Endothelial cell (in vitro differentiated cells): ENCODE measurements around the gene PCDHGC4. TPM values are rescaled to one million over a fixed set of nuclear protein-coding genes. Genes with fewer than 3 reads are reported as not detected.

Experiments used
- DNase-seq: peaks from one replicate; pipeline ENCODE4 v3.0.0; 2021; ENCODE audit warnings: low spot score
- H3K27ac Mint-ChIP-seq: one replicate; pipeline ENCODE4 v1.8.0; 2021; ENCODE audit warnings: mixed read lengths, inconsistent platforms; ENCODE audit not compliant: unreplicated experiment
- H3K27me3 Mint-ChIP-seq: one replicate; pipeline ENCODE4 v1.8.0; 2021; ENCODE audit warnings: mild to moderate bottlenecking, moderate library complexity, mixed read lengths, inconsistent platforms; ENCODE audit not compliant: unreplicated experiment
- H3K36me3 Mint-ChIP-seq: one replicate; pipeline ENCODE4 v1.8.0; 2021; ENCODE audit warnings: mild to moderate bottlenecking, low read depth, mixed read lengths, inconsistent platforms; ENCODE audit not compliant: unreplicated experiment
- H3K4me1 Mint-ChIP-seq: one replicate; pipeline ENCODE4 v1.8.0; 2021; ENCODE audit warnings: mild to moderate bottlenecking, mixed read lengths, inconsistent platforms; ENCODE audit not compliant: unreplicated experiment
- H3K4me3 Mint-ChIP-seq: one replicate; pipeline ENCODE4 v1.8.0; 2021; ENCODE audit warnings: mild to moderate bottlenecking, mixed read lengths, inconsistent platforms; ENCODE audit not compliant: unreplicated experiment
- H3K9me3 Mint-ChIP-seq: one replicate; pipeline ENCODE4 v1.8.0; 2021; ENCODE audit warnings: mixed read lengths, inconsistent platforms; ENCODE audit not compliant: unreplicated experiment
- CTCF ChIP-seq: fragments of 200-600 bp; sonication (generic); IDR thresholded peaks from one replicate; pipeline ENCODE4 v1.5.0; 2021; ENCODE audit warnings: antibody characterized with exemption; ENCODE audit not compliant: unreplicated experiment
- total RNA-seq: library from RNA; stranded (reverse); fragmentation: NEBNext Ultra II Directional; extraction: Animal tissue kit (Norgen Biotek cat#: 25700); gene quantifications from one replicate; pipeline ENCODE4 v1.2.1, GENCODE V29; 2021; ENCODE audit not compliant: unreplicated experiment

Gene PCDHGC4
- total RNA-seq, 1 donor from 2014 or later, result 3.5 TPM

GRCh38 chr5:141492168-141492885 lies 7.5 kb downstream of the PCDHGC4 start:
- no peak for TF ChIP-seq CTCF
- DNase-seq, result no peak
- Mint-ChIP-seq H3K36me3 (peaks cover 44% of the 10 kb centered on the region), H3K9me3 (no peaks in the 10 kb centered on the region), H3K27me3 (peaks cover 17% of the 10 kb centered on the region), H3K4me3 (peak overlapping the region; percentile 67), H3K27ac (no peak overlapping the region), H3K4me1 (peaks cover 41% of the 10 kb centered on the region)

GRCh38 chr5:141493500-141494422 lies 8.9 kb downstream of the PCDHGC4 start:
- Mint-ChIP-seq H3K27ac (no peak overlapping the region), H3K36me3 (peaks cover 38% of the 10 kb centered on the region), H3K4me1 (peaks cover 39% of the 10 kb centered on the region), H3K9me3 (no peaks in the 10 kb centered on the region), H3K27me3 (peaks cover 19% of the 10 kb centered on the region), H3K4me3 (no peak overlapping the region)
- DNase-seq, result no peak
- no peak for TF ChIP-seq CTCF

GRCh38 chr5:141494761-141495452 lies 10.1 kb downstream of the PCDHGC4 start:
- TF ChIP-seq CTCF, result no peak
- peak overlapping the region; percentile 48 for H3K27ac Mint-ChIP-seq
- peak overlapping the region; percentile 21 for H3K4me3 Mint-ChIP-seq
- no peak for DNase-seq
- H3K9me3 Mint-ChIP-seq, result no peaks in the 10 kb centered on the region
- peaks cover 41% of the 10 kb centered on the region for H3K4me1 Mint-ChIP-seq
- peaks cover 33% of the 10 kb centered on the region for H3K36me3 Mint-ChIP-seq
- peaks cover 22% of the 10 kb centered on the region for H3K27me3 Mint-ChIP-seq

DNA sequence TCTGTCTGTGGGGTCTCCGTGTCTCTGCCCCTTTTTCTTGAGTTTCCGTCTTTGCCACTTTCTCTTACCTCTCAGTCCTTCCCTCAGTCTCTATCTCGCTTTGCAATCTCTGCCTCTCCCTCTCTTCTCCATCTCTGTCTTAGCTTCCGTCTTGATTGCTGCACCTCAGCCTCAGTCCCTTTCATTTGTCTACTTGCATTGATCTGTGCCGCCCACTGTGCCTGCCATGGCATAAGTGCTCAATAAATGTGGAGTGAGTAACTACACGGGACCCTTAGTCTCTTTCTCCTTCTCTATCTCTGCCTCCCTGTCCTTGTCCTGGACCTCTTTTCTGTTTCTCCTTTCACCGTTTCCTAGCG lies 10.6 kb downstream of the PCDHGC4 start:
- Mint-ChIP-seq H3K27ac (no peak overlapping the region), H3K4me1 (peaks cover 41% of the 10 kb centered on the region), H3K36me3 (peaks cover 30% of the 10 kb centered on the region), H3K27me3 (peaks cover 20% of the 10 kb centered on the region), H3K9me3 (no peaks in the 10 kb centered on the region), H3K4me3 (peak overlapping the region; percentile 4)
- no peak for DNase-seq
- no peak for TF ChIP-seq CTCF
